Glomerular endothelial cell (primary cell): ENCODE data around the gene ARMC6. TPM values are rescaled to one million over a fixed set of nuclear protein-coding genes. Genes with fewer than 3 reads are reported as not detected.
"Not testable (repeated sequence)": the region's sequence is repeated elsewhere in the genome, so short reads cannot be mapped to it uniquely, and the experiment has no call there.

Experiments used
- DNase-seq: peaks from one replicate; pipeline ENCODE4 v3.0.0-alpha.2; 2011; ENCODE audit warnings: low read depth, low spot score; ENCODE audit errors: extremely low read depth
- total RNA-seq: library from RNA; depleted of rRNA; stranded (reverse); fragments of >200 nt; gene quantifications from 2 replicates; pipeline ENCODE4 v1.2.3, GENCODE V29; 2015

ARMC6 gene
- total RNA-seq, 1 donor from 2014 or later: 41.1 TPM

DNA sequence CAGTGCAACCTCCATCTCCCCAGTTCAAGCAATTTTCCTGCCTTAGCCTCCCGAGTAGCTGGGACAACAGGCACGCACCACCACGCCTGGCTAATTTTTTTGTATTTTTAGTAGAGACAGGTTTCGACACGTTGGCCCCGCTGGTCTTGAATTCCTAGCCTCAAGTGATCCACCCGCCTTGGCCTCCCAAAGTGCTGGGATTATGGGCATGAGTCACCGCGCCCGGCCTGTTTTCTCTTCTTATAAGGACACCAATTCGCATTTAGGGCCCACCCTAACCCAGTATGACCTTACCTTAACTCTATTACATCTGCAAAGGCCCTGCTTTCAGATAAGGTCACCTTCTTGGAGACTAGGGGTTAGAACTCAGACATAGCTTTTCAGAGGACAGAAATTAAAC is 69.8 kb downstream of the ARMC6 start:
- no peak for DNase-seq

DNA sequence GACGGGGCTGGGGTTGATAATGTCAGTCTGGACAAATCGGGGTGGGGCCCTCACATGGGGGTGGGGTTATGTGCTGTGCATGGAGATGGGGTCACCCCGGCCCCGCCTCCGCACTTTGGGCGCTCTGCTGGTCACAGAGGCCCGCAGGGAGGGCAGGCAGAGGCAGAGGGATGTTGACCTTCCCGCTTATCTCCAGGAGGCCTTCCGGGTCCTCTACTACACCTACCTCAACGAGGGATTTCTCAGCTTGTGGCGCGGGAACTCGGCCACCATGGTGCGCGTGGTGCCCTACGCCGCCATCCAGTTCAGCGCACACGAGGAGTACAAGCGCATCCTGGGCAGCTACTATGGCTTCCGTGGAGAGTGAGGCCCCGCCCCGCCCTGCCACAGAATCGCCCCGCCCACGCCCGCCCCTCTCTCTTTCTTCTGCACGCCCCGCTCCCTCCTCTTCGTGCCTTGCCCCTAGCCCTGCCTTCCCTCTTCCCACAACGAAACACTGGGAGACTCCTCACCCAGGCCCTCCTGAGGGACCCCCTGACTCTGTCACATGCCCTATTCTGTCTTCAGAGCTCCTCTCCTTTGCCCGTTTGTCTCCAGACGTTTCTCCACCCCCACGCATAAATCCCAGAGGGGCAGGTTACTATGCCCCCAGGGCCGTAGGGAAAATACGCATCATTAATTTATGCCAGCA is 72.1 kb downstream of the ARMC6 start:
- no peak for DNase-seq

DNA sequence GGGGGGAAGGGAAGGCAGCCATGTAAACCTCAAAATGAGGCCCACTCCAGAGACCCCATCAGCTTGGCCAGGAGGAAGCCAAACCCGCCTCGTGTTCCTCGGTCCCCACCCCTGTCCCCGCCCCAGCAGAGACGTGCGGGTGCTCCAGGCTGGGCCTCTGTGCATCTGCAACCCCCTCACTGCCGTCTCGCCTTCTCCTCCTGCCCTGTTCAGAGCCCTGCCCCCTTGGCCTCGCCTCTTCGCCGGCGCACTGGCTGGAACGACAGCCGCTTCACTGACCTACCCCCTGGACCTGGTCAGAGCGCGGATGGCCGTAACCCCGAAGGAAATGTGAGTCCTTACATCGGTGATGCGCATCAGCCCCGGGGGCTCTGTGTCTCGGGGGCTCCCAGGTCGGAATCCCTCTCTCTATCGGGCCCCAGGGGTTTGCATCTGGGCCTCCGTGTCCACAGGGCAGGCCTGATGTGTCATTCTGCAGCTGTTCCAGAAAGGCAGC is 72.7 kb downstream of the ARMC6 start:
- no peak for DNase-seq

DNA sequence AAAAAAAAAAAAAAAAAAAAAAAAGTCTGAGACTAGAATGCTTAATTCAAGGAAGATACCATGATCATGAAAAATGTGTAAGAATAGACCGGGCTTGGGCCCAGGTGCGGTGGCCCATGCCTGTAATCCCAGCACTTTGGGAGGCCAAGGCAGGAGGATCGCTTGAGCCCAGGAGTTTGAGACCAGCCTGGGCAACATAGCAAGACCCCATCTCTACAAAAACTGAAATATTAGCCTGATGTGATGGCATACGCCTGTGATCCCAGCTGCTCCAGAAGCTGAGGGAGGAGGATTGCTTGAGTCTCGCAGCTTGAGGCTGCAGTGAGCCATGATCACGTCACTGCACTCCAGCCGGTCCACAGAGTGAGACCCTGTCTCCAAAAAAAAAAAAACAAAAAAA is 73.5 kb downstream of the ARMC6 start:
- not testable (repeated sequence) for DNase-seq

DNA sequence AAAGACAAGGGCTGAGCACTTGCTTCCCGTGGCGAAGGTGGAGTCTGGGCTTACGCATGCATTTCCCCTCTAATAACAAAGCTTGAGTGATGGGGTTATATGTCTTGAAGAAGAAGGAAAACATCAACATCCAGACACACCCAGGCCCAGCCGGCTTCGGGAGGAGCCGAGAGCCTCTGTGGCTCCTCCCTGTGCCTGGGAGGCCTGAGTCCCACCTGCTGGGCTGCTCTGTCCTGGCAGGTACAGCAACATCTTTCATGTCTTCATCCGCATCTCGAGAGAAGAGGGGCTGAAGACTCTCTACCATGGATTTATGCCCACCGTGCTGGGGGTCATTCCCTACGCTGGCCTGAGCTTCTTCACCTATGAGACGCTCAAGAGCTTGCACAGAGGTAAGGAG is 74.3 kb downstream of the ARMC6 start:
- no peak for DNase-seq

Other genes with a start within 250 kb of the ARMC6 start
- gene COMP, start 242.3 kb upstream of the ARMC6 start, total RNA-seq: not detected in 2 replicates
- gene UPF1, start 201.6 kb upstream of the ARMC6 start, total RNA-seq: 65.9 and 90.6 TPM in 2 replicates
- 10.9 and 12.3 TPM in 2 replicates for gene CERS1, start 137.4 kb upstream of the ARMC6 start, total RNA-seq
- 311 and 365 TPM in 2 replicates for gene COPE, start 114.2 kb upstream of the ARMC6 start, total RNA-seq
- gene DDX49, start 113.9 kb upstream of the ARMC6 start, total RNA-seq: 46.3 and 56.3 TPM in 2 replicates
- gene HOMER3, start 92.4 kb upstream of the ARMC6 start, total RNA-seq: 268 and 518 TPM in 2 replicates
- gene SUGP2, start 86 bp upstream of the ARMC6 start, total RNA-seq: 34.8 and 38.9 TPM in 2 replicates
- 6.1 and 6.8 TPM in 2 replicates for gene SLC25A42, start 30.4 kb downstream of the ARMC6 start, total RNA-seq
- gene TMEM161A, start 104.9 kb downstream of the ARMC6 start, total RNA-seq: 22.0 and 22.6 TPM in 2 replicates
- gene MEF2B, start 136.7 kb downstream of the ARMC6 start, total RNA-seq: not detected in 2 replicates
- gene BORCS8, start 158.5 kb downstream of the ARMC6 start, total RNA-seq: 20.7 and 29.3 TPM in 2 replicates
- 89.3 and 109 TPM in 2 replicates for gene RFXANK, start 158.7 kb downstream of the ARMC6 start, total RNA-seq
- gene NR2C2AP, start 169.8 kb downstream of the ARMC6 start, total RNA-seq: 3.1 and 8.5 TPM in 2 replicates
- gene NCAN, start 178.4 kb downstream of the ARMC6 start, total RNA-seq: not detected in 2 replicates
- gene TM6SF2, start 239.7 kb downstream of the ARMC6 start, total RNA-seq: not detected in 2 replicates